ENCODE measurements around the gene MMP1.
"Not testable (repeated sequence)": the region's sequence is repeated elsewhere in the genome, so short reads cannot be mapped to it uniquely, and the experiment has no call there.

MMP1 gene

DNA sequence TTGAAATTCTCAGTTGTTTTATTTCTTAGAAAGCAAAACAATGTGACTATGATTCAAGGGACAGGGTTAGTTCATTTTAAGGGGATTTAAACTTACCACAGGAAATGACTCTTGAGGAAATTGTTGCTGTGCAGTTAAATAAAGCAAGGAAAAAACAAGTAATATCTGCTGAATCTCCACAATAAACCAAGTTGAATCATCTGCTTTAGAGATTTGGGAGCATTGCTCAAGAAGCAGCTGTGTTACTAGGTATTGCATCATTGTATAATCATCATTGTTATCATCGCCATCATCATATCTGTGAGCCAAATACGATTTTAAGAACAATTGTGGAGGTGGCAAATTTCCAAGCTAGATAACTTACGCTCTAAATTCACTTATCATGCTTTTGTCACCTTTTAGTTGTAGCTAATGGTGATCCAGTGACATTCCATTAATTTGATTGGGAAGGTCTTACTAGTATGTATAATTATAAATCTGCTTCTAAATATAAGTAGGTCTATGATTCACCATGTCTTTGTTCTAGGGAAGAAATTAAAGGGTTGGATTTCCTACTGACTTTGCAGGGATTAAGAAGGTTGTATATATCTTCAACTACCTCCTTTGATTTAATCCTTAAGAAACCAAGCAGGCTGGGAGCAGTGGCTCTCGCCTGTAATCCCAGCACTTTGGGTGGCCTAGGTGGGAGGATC lies 37.5 kb downstream of the MMP1 start:
- peak; percentile 94 for DNase-seq (ENCODE audit: low read depth)

DNA sequence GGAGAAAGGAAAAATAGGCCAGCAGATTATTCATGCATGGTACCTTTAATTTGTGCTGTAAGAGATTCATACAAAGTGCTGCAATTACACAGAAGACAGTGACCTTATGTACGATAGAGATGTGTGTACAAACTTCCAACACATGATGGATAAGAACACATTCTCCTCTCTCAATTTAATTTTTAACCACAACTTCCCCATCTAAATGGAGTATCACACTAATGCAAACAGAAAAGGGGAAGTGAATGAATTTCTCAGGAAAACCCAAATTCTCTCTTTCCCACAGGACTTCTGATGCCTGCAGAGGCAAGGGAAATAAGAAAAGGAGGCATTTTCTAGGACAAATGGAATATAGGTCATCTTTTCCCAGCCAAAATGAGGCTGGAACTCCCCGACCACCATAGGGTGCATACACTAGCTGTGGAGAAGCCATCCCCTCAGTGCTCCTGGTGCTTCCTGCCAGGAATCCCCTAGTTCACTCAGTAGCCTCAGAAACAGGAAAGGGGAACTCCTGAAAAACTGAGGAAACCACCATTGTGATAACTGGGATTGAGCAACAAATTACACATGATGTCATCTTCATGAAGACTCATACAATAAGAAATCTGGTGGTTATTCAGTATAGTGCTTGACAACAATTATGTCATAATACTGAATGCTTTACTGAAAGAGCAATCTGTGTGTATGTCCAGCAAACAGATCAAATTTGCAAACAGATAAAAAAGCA lies 40.0 kb downstream of the MMP1 start:
- peak; percentile 39 for DNase-seq (ENCODE audit: low read depth)

DNA sequence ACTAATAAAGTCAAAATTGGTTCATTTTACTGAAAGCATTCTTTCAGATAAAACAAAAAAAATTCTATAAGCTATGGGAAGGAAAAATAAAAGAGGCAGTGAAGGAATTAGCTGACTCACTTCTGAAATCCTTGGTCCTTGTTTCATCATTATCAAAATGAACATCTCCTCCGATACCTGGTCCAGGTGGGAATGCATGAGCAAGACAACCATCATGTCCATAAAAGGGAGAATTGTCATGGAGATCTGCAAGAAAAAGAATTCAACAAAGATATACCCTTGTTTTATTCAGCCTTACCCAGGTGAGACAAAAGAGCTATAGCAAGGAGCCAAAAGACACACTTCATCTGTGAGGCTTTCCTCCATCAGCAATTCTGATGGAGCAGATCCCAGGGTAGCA lies 44.7 kb downstream of the MMP1 start:
- DNase-seq (ENCODE audit: low read depth) = no peak

DNA sequence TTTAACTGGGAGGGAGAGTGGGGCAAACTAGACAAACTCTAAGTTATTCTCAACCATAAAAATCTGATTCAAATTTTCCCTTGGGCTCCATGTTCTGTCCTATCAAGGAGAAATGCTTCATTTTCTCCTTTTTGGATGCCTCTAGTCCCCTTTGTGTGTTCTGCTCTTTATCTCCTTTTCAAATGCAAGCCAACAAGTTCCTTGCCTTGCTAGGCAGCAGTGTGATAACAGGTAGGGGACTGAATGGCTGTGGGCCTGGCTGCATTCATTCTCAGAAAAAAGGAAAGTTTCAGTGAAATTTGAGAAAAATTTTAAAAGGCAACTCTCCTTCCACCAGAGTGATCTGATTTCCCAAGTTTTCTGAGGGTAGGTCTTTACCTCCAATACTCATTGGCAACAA lies 46.3 kb downstream of the MMP1 start:
- DNase-seq (ENCODE audit: low read depth) = no peak

DNA sequence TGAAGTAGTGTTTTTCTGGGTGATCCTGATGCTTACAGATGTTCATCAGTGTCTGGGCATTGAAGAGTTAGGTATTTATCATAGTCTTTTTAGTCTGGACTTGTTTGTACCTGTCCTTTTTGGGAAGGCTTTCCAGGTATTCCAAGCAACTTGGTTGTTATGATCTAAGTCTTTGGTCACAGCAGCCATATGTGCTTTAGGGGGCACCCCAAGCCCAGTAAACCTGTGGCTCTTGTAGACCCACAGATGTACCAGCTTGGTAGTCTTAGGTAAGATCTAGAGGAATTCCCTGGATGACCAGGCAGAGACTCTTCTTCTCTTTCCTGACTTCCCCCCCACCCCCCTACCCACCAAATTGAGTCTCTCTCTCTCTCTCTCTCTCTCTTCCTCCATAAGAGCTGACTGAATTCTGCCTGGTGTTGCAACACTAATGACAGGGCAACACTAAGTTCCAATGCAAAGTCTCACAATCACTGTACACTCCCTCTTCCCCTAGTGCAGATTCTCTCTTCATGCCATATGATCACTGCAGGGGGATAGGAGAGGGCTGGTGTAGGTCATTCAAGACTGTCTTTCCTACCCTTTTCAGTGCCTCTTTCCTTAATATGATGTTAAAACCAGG lies 48.7 kb downstream of the MMP1 start:
- DNase-seq (ENCODE audit: low read depth) = no peak

DNA sequence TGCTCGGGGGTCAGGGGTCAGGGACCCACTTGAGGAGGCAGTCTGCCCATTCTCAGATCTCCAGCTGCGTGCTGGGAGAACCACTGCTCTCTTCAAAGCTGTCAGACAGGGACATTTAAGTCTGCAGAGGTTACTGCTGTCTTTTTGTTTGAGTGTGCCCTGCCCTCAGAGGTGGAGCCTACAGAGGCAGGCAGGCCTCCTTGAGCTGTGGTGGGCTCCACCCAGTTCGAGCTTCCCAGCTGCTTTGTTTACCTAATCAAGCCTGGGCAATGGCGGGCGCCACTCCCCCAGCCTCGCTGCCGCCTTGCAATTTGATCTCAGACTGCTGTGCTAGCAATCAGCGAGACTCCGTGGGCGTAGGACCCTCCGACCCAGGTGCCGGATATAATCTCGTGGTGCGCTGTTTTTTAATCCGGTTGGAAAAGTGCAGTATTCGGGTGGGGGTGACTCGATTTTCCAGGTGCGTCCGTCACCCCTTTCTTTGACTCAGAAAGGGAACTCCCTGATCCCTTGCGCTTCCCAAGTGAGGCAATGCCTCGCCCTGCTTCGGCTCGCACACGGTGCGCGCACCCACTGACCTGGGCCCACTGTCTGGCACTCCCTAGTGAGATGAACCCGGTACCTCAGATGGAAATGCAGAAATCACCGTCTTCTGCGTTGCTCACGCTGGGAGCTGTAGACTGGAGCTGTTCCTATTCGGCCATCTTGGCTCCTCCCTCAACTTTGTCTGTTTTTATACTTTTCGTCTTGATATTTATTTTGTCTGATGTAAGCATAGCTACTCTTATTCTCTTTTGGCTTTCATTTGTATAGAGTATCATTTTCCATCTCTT lies 51.0 kb downstream of the MMP1 start:
- not testable (repeated sequence) for DNase-seq (ENCODE audit: low read depth)
